BLaER1 (cell line): ENCODE results near the gene CDK14.
A peak's percentile ranks its signal among the peaks of the same experiment; 100 is the strongest.
"Not testable (repeated sequence)": the region's sequence is repeated elsewhere in the genome, so short reads cannot be mapped to it uniquely, and the experiment has no call there.

Experiments
- H3K27ac ChIP-seq: shearing (Covaris generic); formaldehyde crosslinking; 2 replicates; pipeline ENCODE4 v1.8.1; 2022
- H3K27me3 ChIP-seq: shearing (Covaris generic); formaldehyde crosslinking; 2 replicates; pipeline ENCODE4 v1.8.1; 2022
- H3K36me3 ChIP-seq: shearing (Covaris generic); formaldehyde crosslinking; 2 replicates; pipeline ENCODE4 v1.8.1; 2022
- H3K4me1 ChIP-seq: shearing (Covaris generic); formaldehyde crosslinking; 2 replicates; pipeline ENCODE4 v1.8.1; 2022
- H3K4me2 ChIP-seq: shearing (Covaris generic); formaldehyde crosslinking; 2 replicates; pipeline ENCODE4 v1.8.1; 2022
- H3K4me3 ChIP-seq: shearing (Covaris generic); formaldehyde crosslinking; 2 replicates; pipeline ENCODE4 v1.8.1; 2022
- H3K9ac ChIP-seq: shearing (Covaris generic); formaldehyde crosslinking; 2 replicates; pipeline ENCODE4 v1.8.1; 2022
- H3K9me3 ChIP-seq: shearing (Covaris generic); formaldehyde crosslinking; 2 replicates; pipeline ENCODE4 v1.8.1; 2022
- H4K20me1 ChIP-seq: shearing (Covaris generic); formaldehyde crosslinking; 2 replicates; pipeline ENCODE4 v1.8.1; 2022
- Cebpa-rat ChIP-seq: shearing (Covaris generic); IDR thresholded peaks from 2 replicates; pipeline ENCODE4 v1.8.1; 2022

CDK14 gene

DNA sequence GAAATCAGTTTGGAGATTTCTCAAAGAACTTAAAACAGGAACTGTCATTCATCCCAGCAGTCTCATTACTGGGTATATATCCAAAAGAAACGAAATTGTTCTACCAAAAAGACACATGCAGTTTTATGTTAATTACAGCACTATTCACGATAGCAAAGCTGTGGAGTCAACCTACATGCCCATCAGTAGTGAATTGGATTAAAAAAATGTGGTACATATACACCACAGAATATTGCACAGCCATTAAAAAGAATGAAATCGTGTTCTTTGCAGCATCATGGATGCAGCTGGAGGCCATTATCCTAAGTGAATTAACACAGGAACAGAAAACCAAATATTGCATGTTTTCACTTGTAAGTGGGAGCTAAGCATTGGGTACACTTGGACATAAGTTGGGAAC lies 158.9 kb downstream of the CDK14 start:
- H3K4me3 ChIP-seq: no peak overlapping the region
- peaks cover 22% of the 10 kb centered on the region; the same call in 1 of the 2 replicates for H3K9me3 ChIP-seq
- no peaks in the 10 kb centered on the region for H4K20me1 ChIP-seq
- H3K9ac ChIP-seq: no peak overlapping the region
- H3K4me1 ChIP-seq: peaks cover 44% of the 10 kb centered on the region
- H3K36me3 ChIP-seq: peaks cover 18% of the 10 kb centered on the region; the same call in 1 of the 2 replicates
- H3K27me3 ChIP-seq: no peaks in the 10 kb centered on the region
- H3K27ac ChIP-seq: no peak overlapping the region
- no peak overlapping the region for H3K4me2 ChIP-seq
- TF ChIP-seq Cebpa-rat: no peak

DNA sequence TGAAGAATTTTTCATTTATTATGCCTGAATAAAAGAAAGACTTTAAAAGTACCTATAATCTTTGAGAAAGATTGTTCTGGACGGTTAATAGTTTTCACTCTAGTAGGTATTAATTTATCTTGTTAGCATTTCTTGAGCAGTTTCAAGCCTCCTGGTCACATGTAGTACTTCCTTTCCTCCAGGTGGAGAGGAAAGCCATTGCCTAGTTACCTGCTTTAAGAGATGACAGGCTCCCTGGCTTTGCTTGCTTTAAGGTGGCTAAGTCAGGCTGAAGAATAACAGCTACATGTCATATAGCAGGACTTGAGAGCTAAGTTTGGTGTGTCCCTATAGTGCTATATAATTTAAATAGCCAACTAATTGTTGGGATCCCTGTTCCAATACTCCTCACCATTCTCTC lies 160.2 kb downstream of the CDK14 start:
- no peaks in the 10 kb centered on the region for H4K20me1 ChIP-seq
- peak overlapping the region; percentile 72 for H3K4me2 ChIP-seq
- H3K27ac ChIP-seq: peak overlapping the region; percentile 72
- H3K9me3 ChIP-seq: peaks cover 17% of the 10 kb centered on the region
- no peak for TF ChIP-seq Cebpa-rat
- peaks cover 6% of the 10 kb centered on the region; the same call in 1 of the 2 replicates for H3K36me3 ChIP-seq
- no peak overlapping the region for H3K4me3 ChIP-seq
- no peak overlapping the region for H3K9ac ChIP-seq
- H3K4me1 ChIP-seq: peaks cover 52% of the 10 kb centered on the region
- no peaks in the 10 kb centered on the region for H3K27me3 ChIP-seq

- not testable (repeated sequence) for H3K27me3 ChIP-seq, H3K4me3 ChIP-seq, H3K9ac ChIP-seq, H4K20me1 ChIP-seq
- Histone ChIP-seq H3K27ac (peak overlapping the region; percentile 72), H3K9me3 (peaks cover 27% of the 10 kb centered on the region), H3K4me1 (peaks cover 52% of the 10 kb centered on the region), H3K4me2 (peak overlapping the region; percentile 72), H3K36me3 (peaks cover 13% of the 10 kb centered on the region)
Measured at GRCh38 chr7:90757565-90757950, 161.4 kb downstream of the CDK14 start.

- no peak for TF ChIP-seq Cebpa-rat
- H3K9me3 ChIP-seq: peaks cover 18% of the 10 kb centered on the region
- H3K27me3 ChIP-seq: no peaks in the 10 kb centered on the region
- H3K4me3 ChIP-seq: no peak overlapping the region
- no peak overlapping the region for H3K9ac ChIP-seq
- peaks cover 53% of the 10 kb centered on the region for H3K4me1 ChIP-seq
- peak overlapping the region; percentile 36 for H3K4me2 ChIP-seq
- H4K20me1 ChIP-seq: no peaks in the 10 kb centered on the region
- peak overlapping the region; percentile 72 for H3K27ac ChIP-seq
- H3K36me3 ChIP-seq: peaks cover 13% of the 10 kb centered on the region
Measured at GRCh38 chr7:90758933-90759562, 162.9 kb downstream of the CDK14 start.

DNA sequence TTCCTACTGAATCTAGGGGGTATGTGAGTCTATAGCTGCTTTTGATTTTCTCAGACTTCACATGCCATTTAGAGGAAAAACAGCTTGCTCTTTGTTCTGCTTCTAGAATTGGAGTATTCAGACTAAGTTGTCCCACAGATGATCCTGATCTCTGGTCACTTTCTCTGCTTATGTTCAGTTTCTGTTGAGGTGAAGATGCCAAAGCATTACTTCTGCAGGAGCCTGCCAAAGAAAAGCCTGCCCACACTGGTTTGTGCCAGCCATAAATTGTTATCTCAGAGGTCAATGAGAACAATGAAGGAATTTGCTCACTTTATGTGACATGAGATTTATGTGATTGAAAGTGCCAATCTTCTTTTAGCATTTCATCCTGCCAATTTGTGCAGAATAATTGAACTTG lies 163.6 kb downstream of the CDK14 start:
- H3K4me2 ChIP-seq: peak overlapping the region; percentile 36
- peaks cover 13% of the 10 kb centered on the region for H3K36me3 ChIP-seq
- H4K20me1 ChIP-seq: no peaks in the 10 kb centered on the region
- H3K9me3 ChIP-seq: peaks cover 15% of the 10 kb centered on the region
- TF ChIP-seq Cebpa-rat: no peak
- peaks cover 60% of the 10 kb centered on the region for H3K4me1 ChIP-seq
- H3K27me3 ChIP-seq: no peaks in the 10 kb centered on the region
- H3K9ac ChIP-seq: no peak overlapping the region
- H3K4me3 ChIP-seq: no peak overlapping the region
- H3K27ac ChIP-seq: peak overlapping the region; percentile 24; the same call in 1 of the 2 replicates

GRCh38 chr7:90760892-90761291 lies 164.8 kb downstream of the CDK14 start:
- Histone ChIP-seq H3K4me2 (no peak overlapping the region), H3K27ac (no peak overlapping the region), H3K9ac (no peak overlapping the region)

DNA sequence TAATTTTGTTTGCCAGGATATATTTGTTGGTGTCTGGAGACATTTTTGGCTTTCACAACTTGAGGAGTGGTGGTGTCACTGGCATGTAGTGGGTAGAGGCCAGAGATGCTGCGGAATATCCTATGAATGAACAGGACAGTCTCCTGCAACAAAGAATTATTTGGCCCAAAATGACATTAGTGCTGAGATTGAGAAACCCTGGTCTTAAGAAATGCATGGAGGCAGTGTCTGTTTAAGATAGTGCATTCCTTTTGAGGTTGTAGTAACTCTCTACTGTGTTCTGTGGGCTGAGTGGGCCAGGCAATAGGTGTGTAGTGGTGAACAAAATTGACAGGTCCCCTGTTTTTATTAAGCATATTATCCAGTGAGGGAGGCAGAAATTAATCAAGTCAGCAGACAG lies 165.5 kb downstream of the CDK14 start:
- peaks cover 59% of the 10 kb centered on the region for H3K4me1 ChIP-seq
- H3K27ac ChIP-seq: no peak overlapping the region
- peaks cover 17% of the 10 kb centered on the region for H3K36me3 ChIP-seq
- no peak overlapping the region for H3K4me2 ChIP-seq
- H3K9ac ChIP-seq: no peak overlapping the region
- no peaks in the 10 kb centered on the region for H3K27me3 ChIP-seq
- H3K4me3 ChIP-seq: no peak overlapping the region
- H4K20me1 ChIP-seq: no peaks in the 10 kb centered on the region
- TF ChIP-seq Cebpa-rat: no peak
- H3K9me3 ChIP-seq: peaks cover 13% of the 10 kb centered on the region

More at GRCh38 chr7:90760892-90761291, 164.8 kb downstream of the CDK14 start:
- Histone ChIP-seq H3K36me3 (peaks cover 13% of the 10 kb centered on the region), H3K4me3 (no peak overlapping the region), H3K27me3 (no peaks in the 10 kb centered on the region), H3K4me1 (peaks cover 66% of the 10 kb centered on the region), H4K20me1 (no peaks in the 10 kb centered on the region), H3K9me3 (peaks cover 11% of the 10 kb centered on the region)
- no peak for TF ChIP-seq Cebpa-rat

DNA sequence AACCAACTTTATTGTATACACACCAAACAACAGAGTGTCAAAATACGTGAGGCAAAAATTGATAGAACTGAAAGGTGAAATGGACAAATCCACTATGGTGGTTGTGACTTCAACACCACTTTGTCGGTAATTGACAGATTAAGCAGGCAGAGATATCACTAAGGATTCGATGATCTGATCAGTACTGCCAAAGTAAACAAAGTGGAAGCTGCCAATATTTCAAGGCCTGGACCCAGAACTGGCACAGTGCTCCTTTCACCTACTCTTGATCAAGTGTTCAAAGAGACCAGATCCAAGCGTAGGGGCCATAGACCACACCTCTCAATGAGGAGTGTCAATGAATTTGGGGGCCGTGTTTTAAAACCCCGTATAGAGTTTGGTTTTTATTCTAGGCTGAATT lies 167.0 kb downstream of the CDK14 start:
- no peaks in the 10 kb centered on the region for H4K20me1 ChIP-seq
- H3K9me3 ChIP-seq: peaks cover 17% of the 10 kb centered on the region
- no peak for TF ChIP-seq Cebpa-rat
- peaks cover 28% of the 10 kb centered on the region for H3K36me3 ChIP-seq
- no peak overlapping the region for H3K9ac ChIP-seq
- H3K27ac ChIP-seq: no peak overlapping the region
- peaks cover 44% of the 10 kb centered on the region for H3K4me1 ChIP-seq
- H3K27me3 ChIP-seq: no peaks in the 10 kb centered on the region
- H3K4me3 ChIP-seq: no peak overlapping the region
- H3K4me2 ChIP-seq: no peak overlapping the region

- Histone ChIP-seq H3K27me3 (no peaks in the 10 kb centered on the region), H3K9me3 (peaks cover 27% of the 10 kb centered on the region), H3K9ac (no peak overlapping the region), H3K4me1 (peaks cover 25% of the 10 kb centered on the region), H3K36me3 (peaks cover 36% of the 10 kb centered on the region), H3K27ac (0 out of 2 replicates have a peak overlapping the region, but pooled peaks have one; percentile 14), H3K4me2 (peak overlapping the region; percentile 43), H3K4me3 (no peak overlapping the region), H4K20me1 (no peaks in the 10 kb centered on the region)
- no peak for TF ChIP-seq Cebpa-rat
Measured at GRCh38 chr7:90764848-90765570, 168.9 kb downstream of the CDK14 start.

- Histone ChIP-seq H3K27ac (no peak overlapping the region), H3K4me1 (peaks cover 20% of the 10 kb centered on the region), H3K36me3 (peaks cover 47% of the 10 kb centered on the region), H3K4me2 (no peak overlapping the region), H3K9ac (no peak overlapping the region), H3K9me3 (peaks cover 39% of the 10 kb centered on the region), H3K4me3 (no peak overlapping the region), H4K20me1 (no peaks in the 10 kb centered on the region), H3K27me3 (no peaks in the 10 kb centered on the region; the same call in 1 of the 2 replicates)
- no peak for TF ChIP-seq Cebpa-rat
Measured at GRCh38 chr7:90766814-90767564, 170.9 kb downstream of the CDK14 start.
